ENCODE data around the gene ABHD14A. TPM values are rescaled to one million over a fixed set of nuclear protein-coding genes. Genes with fewer than 3 reads are reported as not detected.

The ABHD14A gene
- total and polyA plus RNA-seq, 2 of the 13 experiments (the other 11 are each of a cell fraction or from before 2014, with no cell fraction given), result 29.5 to 46.9 TPM

DNA sequence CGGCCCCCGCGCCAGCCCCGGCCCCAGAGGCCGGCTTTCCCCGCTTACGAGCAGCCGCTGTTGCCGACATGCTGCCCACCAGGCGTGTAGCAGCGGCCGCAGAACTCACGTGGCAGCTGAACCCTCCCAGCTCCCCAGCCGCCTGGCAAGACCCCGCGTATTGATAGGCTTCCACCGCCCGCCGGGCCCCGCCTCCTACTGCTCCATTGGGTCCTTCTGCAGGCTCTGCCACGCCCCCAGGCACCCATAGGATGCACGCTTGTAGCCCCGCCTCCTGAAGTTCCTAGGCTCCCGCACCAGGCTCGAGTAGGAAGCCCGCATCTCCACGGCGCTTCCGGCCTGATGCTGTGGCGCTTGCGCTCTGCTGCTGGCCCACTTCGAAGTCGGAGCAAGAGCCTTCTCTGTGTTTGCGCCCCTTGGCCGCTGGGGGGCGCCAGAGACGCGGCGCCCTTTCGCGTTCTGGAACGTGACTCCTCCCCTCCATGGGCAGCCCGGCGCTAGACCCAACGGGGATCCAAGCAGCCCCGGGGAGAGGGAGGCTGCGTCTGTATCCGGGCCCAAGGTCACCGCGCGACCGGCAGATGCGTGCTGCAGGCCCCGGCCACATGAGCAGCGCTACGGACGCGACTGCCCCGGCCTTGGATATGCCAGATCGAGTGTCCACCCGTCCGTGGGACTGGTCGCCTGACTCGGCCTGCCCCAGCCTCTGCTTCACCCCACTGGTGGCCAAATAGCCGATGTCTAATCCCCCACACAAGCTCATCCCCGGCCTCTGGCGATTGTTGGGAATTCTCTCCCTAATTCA is 32.9 kb upstream of the ABHD14A start, which contains the start of the genes PARP3 and RRP9 (continued):
- TF ChIP-seq HIC2 (CRISPR knock-in tag; IDR thresholded peaks at IDR 0.05; ENCODE audit: low read depth) (peak; percentile 84; the same call in 1 of the 2 replicates), MTF2 (CRISPR knock-in tag; IDR thresholded peaks at IDR 0.05; ENCODE audit: borderline replicate concordance) (no peak), SP2 (CRISPR knock-in tag; IDR thresholded peaks at IDR 0.05) (peak; percentile 88), TEAD3 (CRISPR knock-in tag; optimal IDR thresholded peaks at IDR 0.05; ENCODE audit: borderline replicate concordance) (peak; percentile 88), EED (CRISPR knock-in tag; IDR thresholded peaks at IDR 0.05) (no peak; the same call in none of the 2 replicates), NCOA5 (CRISPR knock-in tag; IDR thresholded peaks at IDR 0.05) (no peak), ZNF768 (CRISPR knock-in tag; IDR thresholded peaks at IDR 0.05) (peak; percentile 77; the same call in 1 of the 2 replicates), HINFP (CRISPR knock-in tag; IDR thresholded peaks at IDR 0.05; ENCODE audit: low read depth) (no peak; the same call in 1 of the 2 replicates), ZNF619 (CRISPR knock-in tag; IDR thresholded peaks at IDR 0.05) (peak; percentile 88), KLF6 (CRISPR knock-in tag; IDR thresholded peaks at IDR 0.05) (peak; percentile 75), POGK (CRISPR knock-in tag; conservative IDR thresholded peaks at IDR 0.05) (peak; percentile 97), ZNF33A (CRISPR knock-in tag; IDR thresholded peaks at IDR 0.05; ENCODE audit: borderline replicate concordance) (no peak), ZNF7 (CRISPR knock-in tag; IDR thresholded peaks at IDR 0.05) (no peak), HOXA9 (CRISPR knock-in tag; IDR thresholded peaks at IDR 0.05; ENCODE audit: borderline replicate concordance) (no peak)
- TF ChIP-seq, protein P1, sequence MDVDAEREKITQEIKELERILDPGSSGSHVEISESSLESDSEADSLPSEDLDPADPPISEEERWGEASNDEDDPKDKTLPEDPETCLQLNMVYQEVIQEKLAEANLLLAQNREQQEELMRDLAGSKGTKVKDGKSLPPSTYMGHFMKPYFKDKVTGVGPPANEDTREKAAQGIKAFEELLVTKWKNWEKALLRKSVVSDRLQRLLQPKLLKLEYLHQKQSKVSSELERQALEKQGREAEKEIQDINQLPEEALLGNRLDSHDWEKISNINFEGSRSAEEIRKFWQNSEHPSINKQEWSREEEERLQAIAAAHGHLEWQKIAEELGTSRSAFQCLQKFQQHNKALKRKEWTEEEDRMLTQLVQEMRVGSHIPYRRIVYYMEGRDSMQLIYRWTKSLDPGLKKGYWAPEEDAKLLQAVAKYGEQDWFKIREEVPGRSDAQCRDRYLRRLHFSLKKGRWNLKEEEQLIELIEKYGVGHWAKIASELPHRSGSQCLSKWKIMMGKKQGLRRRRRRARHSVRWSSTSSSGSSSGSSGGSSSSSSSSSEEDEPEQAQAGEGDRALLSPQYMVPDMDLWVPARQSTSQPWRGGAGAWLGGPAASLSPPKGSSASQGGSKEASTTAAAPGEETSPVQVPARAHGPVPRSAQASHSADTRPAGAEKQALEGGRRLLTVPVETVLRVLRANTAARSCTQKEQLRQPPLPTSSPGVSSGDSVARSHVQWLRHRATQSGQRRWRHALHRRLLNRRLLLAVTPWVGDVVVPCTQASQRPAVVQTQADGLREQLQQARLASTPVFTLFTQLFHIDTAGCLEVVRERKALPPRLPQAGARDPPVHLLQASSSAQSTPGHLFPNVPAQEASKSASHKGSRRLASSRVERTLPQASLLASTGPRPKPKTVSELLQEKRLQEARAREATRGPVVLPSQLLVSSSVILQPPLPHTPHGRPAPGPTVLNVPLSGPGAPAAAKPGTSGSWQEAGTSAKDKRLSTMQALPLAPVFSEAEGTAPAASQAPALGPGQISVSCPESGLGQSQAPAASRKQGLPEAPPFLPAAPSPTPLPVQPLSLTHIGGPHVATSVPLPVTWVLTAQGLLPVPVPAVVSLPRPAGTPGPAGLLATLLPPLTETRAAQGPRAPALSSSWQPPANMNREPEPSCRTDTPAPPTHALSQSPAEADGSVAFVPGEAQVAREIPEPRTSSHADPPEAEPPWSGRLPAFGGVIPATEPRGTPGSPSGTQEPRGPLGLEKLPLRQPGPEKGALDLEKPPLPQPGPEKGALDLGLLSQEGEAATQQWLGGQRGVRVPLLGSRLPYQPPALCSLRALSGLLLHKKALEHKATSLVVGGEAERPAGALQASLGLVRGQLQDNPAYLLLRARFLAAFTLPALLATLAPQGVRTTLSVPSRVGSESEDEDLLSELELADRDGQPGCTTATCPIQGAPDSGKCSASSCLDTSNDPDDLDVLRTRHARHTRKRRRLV (CRISPR knock-in tag; IDR thresholded peaks at IDR 0.05), result peak; percentile 80
- TF ChIP-seq, protein P2, sequence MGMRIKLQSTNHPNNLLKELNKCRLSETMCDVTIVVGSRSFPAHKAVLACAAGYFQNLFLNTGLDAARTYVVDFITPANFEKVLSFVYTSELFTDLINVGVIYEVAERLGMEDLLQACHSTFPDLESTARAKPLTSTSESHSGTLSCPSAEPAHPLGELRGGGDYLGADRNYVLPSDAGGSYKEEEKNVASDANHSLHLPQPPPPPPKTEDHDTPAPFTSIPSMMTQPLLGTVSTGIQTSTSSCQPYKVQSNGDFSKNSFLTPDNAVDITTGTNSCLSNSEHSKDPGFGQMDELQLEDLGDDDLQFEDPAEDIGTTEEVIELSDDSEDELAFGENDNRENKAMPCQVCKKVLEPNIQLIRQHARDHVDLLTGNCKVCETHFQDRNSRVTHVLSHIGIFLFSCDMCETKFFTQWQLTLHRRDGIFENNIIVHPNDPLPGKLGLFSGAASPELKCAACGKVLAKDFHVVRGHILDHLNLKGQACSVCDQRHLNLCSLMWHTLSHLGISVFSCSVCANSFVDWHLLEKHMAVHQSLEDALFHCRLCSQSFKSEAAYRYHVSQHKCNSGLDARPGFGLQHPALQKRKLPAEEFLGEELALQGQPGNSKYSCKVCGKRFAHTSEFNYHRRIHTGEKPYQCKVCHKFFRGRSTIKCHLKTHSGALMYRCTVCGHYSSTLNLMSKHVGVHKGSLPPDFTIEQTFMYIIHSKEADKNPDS (CRISPR knock-in tag; IDR thresholded peaks at IDR 0.05), result no peak

Data from HepG2 (cell line).